DND-41 (cell line): ENCODE measurements around the gene ERG.

Experiments used
- CTCF ChIP-seq: IDR thresholded peaks from 2 replicates; pipeline ENCODE4 v1.5.1; 2012; ENCODE audit warnings: borderline replicate concordance, low read length, moderate library complexity, mild to moderate bottlenecking; ENCODE audit not compliant: poor library complexity, severe bottlenecking; ENCODE audit errors: extremely low read depth
- EZH2 ChIP-seq: IDR thresholded peaks from 3 replicates; pipeline ENCODE4 v1.6.1; 2012; ENCODE audit warnings: borderline replicate concordance, low read depth, mild to moderate bottlenecking, moderate library complexity, low read length, inconsistent platforms; ENCODE audit not compliant: severe bottlenecking

DNA sequence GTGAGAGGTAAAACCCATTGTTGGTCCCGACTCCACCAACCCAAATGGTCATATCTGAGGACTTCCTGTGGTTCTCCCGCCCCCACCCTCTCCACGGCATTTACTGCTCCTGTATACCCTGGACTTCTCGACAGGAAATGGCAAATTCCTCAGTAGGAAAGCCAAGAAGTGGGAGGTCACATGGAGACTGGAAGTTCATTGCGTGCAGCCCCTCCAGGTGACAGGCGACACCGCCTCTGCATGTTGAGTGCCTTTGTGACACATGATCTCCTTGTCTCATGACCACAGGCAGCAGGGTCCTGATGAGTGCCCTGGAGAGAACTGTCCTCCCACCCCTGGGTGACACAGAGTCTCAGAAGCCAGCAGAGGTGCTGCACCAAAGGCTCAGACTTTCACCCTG lies 24.2 kb downstream of the ERG start:
- no peak for TF ChIP-seq CTCF
- TF ChIP-seq EZH2: no peak
